ENCODE results near the gene HBB.
"Not testable (repeated sequence)": the region's sequence is repeated elsewhere in the genome, so short reads cannot be mapped to it uniquely, and the experiment has no call there.

The HBB gene

GRCh38 chr11:5226732-5227310 lies at the start of gene HBB:
TSS of gene HBB (minus strand) at chr11:5227071. CDS start at chr11:5227021, 50 bp downstream.
- no peak for DNase-seq

- no peak for DNase-seq
Measured at GRCh38 chr11:5275369-5276110, 48.7 kb upstream of the HBB start.

GRCh38 chr11:5274395-5274794 lies 47.5 kb upstream of the HBB start:
- DNase-seq, result no peak

- DNase-seq, result no peak
Measured at GRCh38 chr11:5272395-5273017, 45.6 kb upstream of the HBB start.

GRCh38 chr11:5269715-5270147 lies 42.9 kb upstream of the HBB start, which contains the start of gene HBE1:
TSS of gene HBE1 (minus strand) at chr11:5269945. CDS start at chr11:5269890, 55 bp downstream.
- DNase-seq, result no peak

GRCh38 chr11:5267033-5267563 lies 40.2 kb upstream of the HBB start:
- no peak for DNase-seq

GRCh38 chr11:5266609-5267008 lies 39.7 kb upstream of the HBB start:
- no peak for DNase-seq

GRCh38 chr11:5265832-5266231 lies 39.0 kb upstream of the HBB start:
- DNase-seq, result no peak

- DNase-seq, result no peak
Measured at GRCh38 chr11:5258543-5259262, 31.8 kb upstream of the HBB start.

- DNase-seq, result no peak
Measured at GRCh38 chr11:5257296-5257695, 30.4 kb upstream of the HBB start.

- DNase-seq, result not testable (repeated sequence)
Measured at GRCh38 chr11:5254646-5255413, 28.0 kb upstream of the HBB start, which contains the start of gene HBG2. TSS of gene HBG2 (minus strand) at chr11:5254781. CDS start at chr11:5254728, 53 bp downstream.

GRCh38 chr11:5254023-5254422 lies 27.2 kb upstream of the HBB start:
- DNase-seq, result not testable (repeated sequence)

- not testable (repeated sequence) for DNase-seq
Measured at GRCh38 chr11:5253440-5253839, 26.6 kb upstream of the HBB start.

GRCh38 chr11:5252919-5253265 lies 26.0 kb upstream of the HBB start:
- no peak for DNase-seq

- DNase-seq, result no peak
Measured at GRCh38 chr11:5252192-5252918, 25.5 kb upstream of the HBB start.

GRCh38 chr11:5251746-5252145 lies 24.9 kb upstream of the HBB start:
- DNase-seq, result no peak

- DNase-seq, result no peak
Measured at GRCh38 chr11:5250543-5251204, 23.8 kb upstream of the HBB start.

- not testable (repeated sequence) for DNase-seq
Measured at GRCh38 chr11:5249807-5250396, 23.0 kb upstream of the HBB start, which contains the start of gene HBG1. TSS of gene HBG1 (minus strand) at chr11:5249857. CDS start at chr11:5249804, 53 bp downstream.

- not testable (repeated sequence) for DNase-seq
Measured at GRCh38 chr11:5248498-5248897, 21.6 kb upstream of the HBB start.

- no peak for DNase-seq
Measured at GRCh38 chr11:5247472-5248192, 20.8 kb upstream of the HBB start.
